Activated CD8-positive, alpha-beta memory T cell treated with anti-CD3 and anti-CD28 coated beads, Interleukin-2, amount 50 U/mL, for 48 hours (primary cell): ENCODE data around the gene MBNL2.

Experiments used
- DNase-seq: peaks from one replicate; pipeline ENCODE4 v3.0.0-alpha.2; 2020

Gene MBNL2

DNA sequence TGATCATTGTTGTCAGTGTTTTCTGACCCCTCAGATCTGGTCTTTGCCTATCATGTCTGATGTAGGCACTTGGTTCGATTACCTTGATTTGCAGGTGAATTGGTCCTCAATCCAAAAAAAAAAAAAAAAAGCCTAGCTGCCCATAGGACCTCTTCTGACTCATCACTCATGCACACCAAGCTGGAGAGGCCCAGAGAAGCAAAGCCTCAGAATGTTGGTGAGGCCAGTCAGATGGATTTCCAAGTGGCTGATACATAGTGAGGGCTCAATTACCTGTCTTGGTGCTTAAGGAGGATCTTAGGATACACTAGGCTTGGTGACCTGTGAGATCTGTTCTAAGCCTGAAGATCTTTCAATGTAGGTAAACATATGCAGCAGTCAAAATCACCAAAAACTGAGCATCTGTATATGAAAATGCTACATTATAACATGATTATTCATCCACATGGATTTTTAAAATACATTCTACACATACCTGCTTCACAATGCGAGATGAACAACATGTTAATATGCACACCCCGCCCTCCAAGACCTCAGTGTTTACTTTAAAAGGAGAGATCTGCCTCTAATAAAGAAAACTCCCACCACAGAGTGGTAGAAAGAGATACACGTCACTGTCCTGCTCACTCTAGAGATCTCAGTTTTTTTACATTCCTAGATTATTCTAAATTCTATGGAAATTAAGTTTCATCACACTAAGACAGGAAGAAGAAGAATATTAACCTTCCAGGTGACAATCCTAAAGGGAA is 132.0 kb downstream of the MBNL2 start:
- no peak for DNase-seq

DNA sequence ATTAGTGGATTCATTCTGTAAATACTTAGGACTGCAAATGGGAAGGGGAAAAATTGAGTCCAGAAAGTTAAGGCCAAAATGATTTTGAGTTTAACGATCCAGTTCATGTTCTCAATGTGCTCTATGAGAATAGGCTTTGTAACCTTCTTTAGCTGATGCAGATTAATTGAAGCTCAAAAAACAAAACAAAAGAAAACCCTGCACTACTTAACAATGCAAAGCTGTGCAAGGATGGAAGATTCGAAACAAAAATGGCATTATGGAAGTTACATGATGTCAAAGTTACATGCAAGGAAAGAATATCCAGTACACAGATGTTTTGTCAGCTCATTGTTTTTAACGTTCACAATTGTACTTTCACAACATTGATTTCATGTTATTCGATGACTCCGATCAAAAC is 132.7 kb downstream of the MBNL2 start:
- no peak for DNase-seq

DNA sequence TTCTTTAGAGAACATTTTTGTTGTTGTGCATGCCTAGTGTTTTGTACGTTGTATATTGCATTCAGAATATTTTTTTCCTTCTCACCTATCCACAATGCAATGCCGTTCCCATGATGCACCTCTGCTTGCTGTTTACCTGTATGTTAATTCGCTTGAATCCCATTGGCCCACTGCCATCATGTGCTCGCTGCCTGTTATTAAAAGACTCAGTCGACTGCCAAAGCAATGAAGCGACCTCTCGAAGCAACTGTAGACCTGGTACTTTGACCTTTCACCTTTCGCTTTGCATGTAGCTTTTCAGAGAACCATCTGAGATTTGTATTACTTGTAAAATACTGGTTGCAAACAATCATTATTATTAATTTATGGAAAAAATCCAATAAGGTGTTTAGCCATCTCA is 134.5 kb downstream of the MBNL2 start:
- no peak for DNase-seq

DNA sequence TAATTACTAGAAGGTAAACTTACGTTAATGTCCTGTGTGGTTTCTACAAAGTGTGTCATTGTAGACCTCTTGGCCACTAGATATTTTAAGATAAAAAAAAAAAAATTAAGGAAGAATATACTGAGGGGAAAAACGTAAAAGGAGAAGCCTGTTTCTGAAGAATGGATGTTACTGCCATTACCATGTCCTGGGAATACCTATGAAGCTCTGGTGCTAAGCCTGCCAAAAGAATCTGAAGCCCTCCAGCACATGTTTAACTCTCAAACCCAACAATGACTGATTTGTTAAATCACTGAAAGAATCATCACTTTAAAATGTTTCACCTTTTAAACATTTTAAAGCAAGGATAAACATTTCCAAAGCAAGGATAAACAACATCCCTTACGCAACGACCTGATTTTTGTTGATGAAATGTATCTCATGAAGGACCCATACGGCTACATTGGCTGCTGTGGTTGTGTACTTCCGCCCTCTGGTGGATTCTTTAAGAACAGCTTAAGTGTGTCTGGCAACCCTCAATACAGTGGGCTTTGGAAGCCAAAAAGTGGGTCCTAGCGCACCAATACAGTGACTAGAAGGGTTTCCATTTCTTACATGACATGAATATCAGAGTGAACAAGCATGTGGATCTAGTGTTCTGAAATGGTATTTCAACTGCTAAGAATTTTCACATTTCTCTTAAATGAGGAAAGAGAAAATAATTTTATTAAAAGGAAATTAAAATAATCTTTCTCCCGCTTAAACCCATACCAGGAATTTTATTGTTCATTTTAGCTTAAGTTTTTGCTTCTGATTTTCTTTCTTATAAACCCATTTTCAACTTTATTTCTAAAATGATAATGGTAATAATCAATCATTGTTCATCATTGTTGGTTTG is 137.3 kb downstream of the MBNL2 start:
- no peak for DNase-seq

DNA sequence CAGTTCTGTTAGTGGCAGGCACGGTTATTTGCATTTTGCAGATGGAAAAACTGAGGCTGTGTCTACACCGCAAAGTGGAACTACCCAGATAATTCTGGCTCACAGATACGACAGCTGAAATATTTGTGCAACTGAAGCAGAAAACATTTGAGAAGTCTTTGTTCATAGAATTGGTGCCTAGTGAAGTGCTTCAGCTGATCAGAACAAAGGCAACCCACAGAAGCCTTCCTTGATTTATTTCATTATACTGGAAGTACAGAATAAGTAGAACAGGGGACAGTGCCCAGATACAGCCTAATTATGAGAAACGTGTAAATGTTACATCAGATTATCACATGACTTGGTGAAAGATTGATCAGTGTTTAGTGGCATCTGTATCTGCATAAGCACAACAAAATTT is 138.5 kb downstream of the MBNL2 start:
- DNase-seq, result no peak

DNA sequence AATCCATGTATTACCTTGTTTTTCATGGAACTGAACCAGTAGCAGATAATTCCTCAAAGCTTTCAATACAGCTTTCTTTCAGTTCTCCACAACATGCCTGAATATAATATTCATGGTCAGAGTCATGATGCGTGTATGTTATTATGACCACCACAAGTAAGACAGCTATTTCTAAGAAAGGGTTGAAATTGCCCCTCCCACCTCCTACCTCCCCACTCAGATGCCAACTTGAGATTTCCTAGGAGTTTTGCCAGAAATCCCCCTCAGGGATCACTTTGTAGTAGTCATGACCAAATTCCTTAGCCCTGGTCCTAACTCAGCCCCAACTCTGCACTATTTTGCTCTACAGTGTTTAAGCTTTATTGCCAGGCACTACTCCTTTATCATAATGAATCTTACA is 141.9 kb downstream of the MBNL2 start:
- DNase-seq, result no peak

DNA sequence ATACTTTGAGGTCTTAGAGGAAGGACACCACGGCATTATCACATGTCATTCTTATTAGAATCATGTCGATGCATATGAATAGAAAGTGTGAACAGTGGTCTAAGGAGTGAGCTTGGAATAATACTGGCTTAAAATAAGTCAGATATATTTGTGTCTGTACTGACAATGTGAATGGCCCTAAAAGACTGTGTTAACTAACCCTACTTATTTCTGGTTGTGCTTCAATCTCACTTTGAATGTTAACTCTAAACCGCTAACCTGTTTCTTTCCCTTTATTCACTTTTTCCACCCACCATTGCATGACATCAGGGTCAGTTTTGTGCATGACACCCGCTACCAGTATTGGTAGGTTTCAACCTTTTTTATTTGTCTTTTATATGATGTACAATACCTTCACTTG is 142.7 kb downstream of the MBNL2 start:
- DNase-seq, result no peak

DNA sequence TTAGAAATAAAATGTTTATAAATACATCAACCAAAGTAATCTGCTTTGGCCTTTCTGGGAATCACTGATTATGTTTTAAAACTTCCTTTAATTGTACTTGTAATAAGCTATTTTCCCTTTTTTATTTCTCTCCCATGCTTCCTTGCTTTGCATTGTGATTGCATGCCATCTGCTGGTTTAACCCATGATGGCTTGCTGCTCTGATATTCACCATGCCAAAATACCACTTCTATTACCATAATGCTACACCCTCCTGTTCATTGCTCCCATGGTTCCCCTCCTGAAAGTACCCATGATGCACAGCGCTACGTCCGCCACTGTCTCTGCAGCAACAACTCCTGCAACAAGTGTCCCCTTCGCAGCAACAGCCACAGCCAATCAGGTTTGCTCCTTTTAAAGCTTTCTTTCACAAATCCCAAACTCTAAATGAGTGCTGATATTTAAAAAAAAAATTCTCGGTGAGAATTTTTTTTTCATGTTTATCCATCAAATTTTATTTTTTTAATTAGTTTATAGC is 144.1 kb downstream of the MBNL2 start:
- DNase-seq, result no peak

DNA sequence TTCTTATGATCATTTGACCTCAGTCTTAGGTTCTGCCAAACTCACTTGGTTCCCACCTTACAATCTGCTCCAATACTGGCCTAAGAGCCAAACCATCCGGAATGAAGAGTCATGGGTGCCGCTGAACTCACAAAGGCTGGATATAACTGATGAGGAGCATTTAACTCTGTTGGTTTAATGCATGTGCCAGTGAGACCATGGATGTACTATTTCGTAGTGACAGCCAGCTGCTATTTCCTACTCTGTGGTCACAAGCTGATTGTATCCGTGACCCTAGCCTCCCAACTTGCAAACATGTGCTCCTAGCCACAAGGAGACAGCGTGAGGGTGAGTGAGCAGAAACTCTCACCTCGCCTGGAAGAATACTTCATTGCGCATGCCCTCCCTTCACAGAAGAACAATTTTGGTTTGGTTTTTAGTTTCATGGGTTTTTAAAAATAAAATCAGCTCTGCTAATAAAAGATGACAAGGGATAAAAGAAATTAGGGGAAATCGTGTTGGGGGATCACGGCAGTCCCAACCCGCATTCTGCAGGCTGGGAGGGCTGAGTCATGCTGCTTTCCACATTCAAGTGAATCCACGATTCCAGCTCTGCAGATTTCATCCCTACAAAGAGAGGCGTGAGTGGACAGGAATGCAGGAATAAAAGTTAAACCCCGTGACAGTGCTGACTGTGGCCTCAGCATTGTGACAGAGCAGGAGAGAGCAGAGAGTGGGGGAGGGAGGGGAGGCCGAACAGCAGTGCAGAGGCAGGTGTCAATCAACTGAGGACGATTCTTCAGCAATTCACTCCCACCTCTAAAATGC is 145.1 kb downstream of the MBNL2 start:
- DNase-seq, result no peak

DNA sequence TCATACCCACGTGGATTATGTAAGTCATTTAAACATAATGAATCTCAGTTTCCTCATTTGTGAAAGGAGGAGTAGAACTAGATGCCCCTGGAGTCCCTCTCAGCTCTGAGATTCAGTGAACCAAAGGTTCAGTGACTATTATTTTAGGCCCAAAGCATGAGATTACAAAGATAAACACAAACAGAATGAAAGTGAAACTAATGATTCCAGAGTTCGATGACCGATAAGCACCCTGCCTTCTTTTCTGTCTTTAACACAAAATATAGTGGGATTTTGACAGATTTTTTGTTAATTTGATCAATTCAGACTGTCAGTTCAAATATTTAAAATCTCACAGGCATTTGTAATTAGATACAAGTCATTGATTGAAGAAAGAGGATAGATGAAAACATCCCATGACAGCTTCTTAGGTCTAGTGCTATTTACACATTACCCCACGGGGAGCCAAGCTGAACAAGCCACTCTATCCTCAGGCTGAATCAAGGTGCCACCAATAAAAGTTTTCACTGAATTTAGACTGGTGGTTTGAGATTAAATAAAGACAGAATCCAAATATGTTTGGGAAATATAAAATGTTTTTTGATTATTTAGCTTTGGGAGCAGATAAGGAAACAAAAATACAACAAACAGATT is 147.2 kb downstream of the MBNL2 start:
- no peak for DNase-seq

DNA sequence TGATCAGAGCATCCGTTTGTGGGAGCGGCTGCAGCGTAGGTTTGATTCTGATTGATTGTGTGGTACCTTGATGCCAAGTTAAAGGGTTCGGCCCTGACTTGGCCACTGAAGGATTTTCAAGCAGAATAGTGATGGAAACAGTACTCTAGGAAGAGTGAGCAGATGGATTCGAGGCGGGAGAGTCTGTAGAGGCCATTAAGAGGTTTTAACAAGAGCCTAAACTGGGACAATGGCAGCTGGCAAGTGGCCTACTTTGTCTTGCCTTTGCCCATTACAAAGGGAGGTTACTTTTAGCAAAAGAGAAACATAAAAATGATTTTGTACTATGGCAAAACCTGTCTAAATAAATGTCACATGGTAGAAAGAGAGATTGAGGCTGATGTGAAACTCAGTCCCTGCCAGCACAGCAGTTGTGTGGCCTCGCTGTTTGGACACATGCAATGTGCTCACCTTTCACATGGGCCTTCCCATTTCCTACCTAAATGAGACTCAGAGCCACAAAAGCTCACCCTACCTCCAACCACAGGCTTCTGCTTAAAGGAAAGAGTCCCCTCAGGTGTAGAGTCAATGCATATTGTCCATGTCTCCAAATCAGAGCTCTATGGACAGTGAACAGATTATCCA is 149.5 kb downstream of the MBNL2 start:
- DNase-seq, result no peak

DNA sequence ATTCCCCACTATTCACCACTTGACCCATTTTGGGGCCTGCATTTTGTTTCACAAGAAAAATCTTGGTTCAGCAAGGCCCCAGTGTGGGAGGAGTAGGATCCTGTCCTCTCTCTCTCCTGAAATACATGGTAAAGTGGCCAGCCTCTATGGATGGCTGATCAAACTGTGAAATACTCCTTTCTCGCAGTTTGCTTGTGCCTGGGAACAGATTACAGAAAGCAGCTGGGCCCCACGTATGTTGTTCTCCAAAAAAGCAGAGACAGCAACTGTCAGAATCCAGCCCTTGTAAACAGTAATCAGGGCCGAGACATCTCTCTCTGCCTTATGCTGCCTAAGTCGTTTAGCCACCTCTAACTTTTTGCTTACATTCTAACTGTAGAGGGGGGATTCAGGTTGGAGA is 150.8 kb downstream of the MBNL2 start:
- DNase-seq, result no peak

DNA sequence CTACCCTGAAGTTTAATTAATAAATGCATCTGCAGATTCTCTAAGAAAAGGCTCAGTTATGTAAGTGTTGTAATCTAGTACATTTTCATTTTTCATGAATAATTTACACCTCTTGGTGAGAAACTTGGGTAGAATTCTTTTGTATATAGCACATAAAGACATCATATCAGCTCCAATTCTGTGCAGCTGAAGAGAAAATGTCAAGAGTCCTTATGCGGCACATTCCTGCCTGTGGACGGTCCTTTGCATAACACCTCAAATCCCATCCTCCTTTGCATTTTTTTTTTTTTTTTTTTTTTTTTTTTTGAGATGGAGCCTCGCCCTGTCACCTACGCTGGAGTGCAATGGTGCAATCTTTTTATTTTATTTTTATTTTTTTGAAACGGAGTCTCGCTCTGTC is 151.7 kb downstream of the MBNL2 start:
- DNase-seq, result no peak

DNA sequence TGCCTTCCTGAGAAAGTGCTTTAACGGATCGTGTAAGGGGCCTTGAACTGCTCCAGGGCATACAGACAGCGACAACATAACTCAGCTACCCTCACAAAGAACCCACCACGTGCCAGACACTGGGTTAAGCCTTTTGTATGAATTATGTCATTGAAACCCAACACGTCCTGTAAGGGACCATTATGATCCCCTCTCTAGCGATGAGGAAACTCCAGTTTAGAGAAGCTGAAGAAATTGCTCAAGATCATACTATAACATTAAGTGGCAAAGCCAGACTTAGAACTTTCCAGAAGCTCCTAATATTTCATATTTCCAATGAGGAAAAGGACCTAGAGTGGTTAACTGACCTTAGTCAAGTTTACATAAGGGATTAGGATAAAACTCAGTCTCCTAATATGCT is 154.8 kb downstream of the MBNL2 start:
- no peak for DNase-seq

DNA sequence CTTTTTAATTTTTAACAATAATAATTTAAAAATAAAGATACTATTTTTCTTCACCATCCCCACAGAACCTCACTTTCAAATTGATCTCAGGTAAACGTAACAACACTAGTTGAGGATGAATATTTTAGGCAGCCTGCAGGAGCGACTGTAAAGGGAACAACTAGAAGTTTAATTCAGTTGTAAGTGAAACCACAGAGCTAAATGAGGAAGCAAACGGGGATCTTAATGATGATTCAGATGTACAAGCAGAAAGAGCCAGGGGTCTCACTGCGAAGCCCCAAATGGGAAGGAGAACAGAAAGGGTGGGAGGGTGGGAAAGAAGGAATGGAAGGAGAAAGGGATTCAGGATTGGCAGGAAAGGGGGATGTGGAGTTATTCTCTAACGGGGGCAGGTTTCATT is 157.3 kb downstream of the MBNL2 start:
- DNase-seq, result no peak

DNA sequence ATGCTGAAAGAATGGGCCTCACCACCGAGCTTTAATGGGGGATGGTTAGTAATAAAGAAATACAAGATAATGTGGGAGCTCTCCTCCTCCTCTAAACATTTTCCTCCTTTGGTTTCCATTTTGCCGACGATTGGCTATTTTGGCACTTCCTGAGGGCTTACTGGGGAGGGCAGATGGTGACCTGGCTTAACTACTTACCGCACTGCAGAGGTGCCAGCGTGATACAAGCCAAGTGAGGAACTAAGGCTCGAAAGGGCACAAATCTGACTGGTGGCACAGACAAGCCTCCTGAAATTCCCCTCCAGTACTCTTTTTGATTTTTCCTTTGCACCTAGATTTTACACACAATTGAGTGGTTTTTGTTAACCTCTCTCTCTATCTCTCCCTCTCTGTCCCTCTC is 158.6 kb downstream of the MBNL2 start:
- DNase-seq, result no peak

DNA sequence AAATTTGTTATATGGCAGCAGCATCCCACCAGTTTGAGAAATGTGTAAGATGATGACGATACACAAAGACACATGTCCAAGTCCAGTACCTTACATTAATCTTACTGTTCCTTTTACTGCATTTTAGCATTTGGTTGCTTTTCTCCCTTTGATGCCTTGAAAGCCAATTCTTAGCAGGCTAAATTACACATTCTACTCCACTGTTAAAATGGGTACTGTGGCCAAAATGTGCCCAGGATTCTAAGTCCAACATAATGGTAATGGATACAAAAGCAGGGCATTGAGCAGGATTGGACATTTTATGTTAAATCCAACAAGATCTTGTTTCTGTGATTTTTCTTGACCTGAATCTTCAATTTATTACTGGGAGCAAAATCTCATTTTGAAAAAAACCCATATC is 159.1 kb downstream of the MBNL2 start:
- DNase-seq, result no peak

DNA sequence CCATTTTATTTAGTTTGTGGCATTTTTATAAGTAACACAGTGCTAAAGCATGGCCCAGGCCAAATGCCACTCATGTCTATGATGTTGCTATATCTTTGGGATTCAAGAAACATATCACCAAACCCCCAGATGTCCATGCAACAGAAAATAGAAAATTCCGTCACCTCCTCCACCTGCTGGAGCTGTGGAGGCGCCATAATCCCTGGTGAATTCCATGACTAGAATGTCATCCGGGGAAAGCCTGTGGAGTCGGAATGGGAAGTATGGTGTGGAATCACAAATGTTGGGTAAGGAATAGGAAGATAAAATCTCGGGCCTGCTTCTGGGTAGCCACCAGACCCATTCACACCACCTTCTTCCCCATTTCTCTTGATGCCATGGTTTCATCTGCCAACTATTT is 160.1 kb downstream of the MBNL2 start:
- DNase-seq, result no peak

DNA sequence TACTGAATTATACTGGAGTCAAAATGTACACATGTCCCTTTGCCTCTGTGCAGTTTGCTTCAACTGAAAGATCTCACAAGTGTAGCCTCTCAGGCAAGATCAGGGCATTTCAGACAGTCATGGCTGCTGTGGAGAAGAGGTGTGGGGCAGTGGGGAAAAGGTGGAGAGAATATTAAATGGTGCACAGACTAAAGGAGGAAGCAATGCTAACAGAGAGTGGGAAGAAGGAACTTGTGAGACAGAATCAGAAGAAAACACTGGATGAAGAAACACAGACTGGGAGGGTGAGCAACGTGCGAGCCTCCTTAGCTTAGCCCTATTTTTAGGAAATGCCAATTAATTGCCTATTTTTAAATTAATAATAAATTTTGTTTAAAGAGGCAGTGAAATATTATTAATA is 162.2 kb downstream of the MBNL2 start:
- no peak for DNase-seq

DNA sequence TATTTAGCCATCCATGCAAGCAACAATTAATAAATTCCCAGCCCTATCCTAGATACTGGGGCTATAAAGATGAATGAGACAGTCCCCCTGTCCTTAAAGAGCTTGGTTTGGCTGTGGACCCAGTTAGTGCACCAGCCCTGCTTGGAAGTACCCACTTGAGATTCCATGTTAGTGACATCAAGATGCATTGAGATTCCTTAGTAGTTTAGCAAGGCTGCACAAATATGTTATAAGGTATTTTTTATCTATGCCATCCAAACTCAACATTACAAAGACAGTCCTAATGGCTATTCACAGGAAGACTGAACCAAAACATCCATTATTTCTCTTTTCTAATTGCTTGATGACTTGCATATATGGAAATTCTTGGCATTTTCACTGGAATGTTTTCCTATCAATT is 163.0 kb downstream of the MBNL2 start:
- no peak for DNase-seq

DNA sequence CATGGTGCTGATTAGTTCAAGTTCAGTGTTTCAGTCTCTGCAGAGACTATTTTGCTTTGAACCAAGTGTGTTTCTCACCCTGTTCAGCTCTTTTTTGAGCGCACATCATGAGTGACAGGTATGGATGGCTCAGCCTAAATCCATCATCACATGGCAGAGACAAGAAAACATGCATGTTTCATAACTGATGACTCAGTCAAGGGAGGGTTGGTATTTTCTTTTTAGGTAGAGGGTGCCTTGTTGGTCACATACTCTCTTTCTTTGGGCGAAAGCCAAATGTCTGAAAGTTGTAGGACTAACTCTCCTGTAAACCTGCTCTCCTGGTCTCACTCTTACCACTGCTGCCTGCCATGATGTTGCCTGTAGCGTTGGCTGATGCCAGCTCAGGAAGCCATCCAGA is 163.7 kb downstream of the MBNL2 start:
- DNase-seq, result no peak

DNA sequence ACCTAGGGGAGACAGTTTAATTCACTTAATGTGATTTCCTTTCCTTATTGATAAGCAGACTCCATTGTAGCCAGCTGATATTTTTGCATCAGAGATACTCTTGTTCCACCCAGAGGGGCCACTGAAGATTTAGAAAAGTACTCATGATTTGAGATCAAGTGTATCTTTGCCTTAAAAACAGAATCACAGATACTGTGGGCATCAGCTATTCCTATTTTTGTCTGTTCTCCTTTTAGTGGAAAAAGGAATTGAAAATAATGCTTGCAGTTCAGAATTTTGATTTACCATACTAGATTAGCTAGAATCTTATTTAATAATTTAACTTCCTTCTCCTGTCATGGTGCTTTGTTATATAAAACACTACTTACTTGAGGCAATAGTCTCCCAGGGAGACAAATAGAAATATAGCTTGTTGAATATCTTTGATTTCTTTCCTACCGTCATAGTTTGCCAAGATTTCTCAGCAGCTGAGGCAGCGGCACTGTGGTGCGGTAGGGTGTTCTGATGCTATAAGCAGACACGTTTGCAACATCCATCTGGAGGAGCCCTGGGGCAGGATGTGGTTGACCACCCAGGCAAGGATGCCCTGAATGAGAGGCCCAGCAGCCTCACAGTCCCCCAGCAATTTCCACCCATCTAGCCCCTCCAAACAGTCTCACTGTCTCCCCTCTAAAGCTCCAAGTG is 164.8 kb downstream of the MBNL2 start:
- peak; percentile 59 for DNase-seq
